Ectodermal cell (in vitro differentiated cells): ENCODE results near the gene ZNF507.

Experiments used
- H3K27ac ChIP-seq: 2 replicates; pipeline ENCODE4 v1.7.0; 2013; ENCODE audit warnings: mild to moderate bottlenecking, low read depth, low read length; ENCODE audit not compliant: insufficient read depth, poor library complexity, severe bottlenecking
- H3K27me3 ChIP-seq: 2 replicates; pipeline ENCODE4 v1.7.0; 2013; ENCODE audit warnings: mild to moderate bottlenecking, low read length; ENCODE audit not compliant: insufficient read depth, control insufficient read depth, poor library complexity, severe bottlenecking
- H3K36me3 ChIP-seq: one replicate; pipeline ENCODE4 v1.7.0; 2013; ENCODE audit warnings: low read length; ENCODE audit not compliant: control insufficient read depth, insufficient read depth
- H3K4me1 ChIP-seq: one replicate; pipeline ENCODE4 v1.7.0; 2013; ENCODE audit warnings: low read length; ENCODE audit not compliant: control insufficient read depth, insufficient read depth
- H3K4me3 ChIP-seq: 2 replicates; pipeline ENCODE4 v1.7.0; 2013; ENCODE audit warnings: low read depth, low read length, control low read depth; ENCODE audit not compliant: insufficient read depth
- H3K9me3 ChIP-seq: 2 replicates; pipeline ENCODE4 v1.7.0; 2013; ENCODE audit warnings: mild to moderate bottlenecking, low read length, moderate library complexity; ENCODE audit not compliant: control insufficient read depth
- WGBS, 2 experiments: methylation state at CpG; one replicate each; pipeline ENCODE4 v1.1.7; 2013; ENCODE audit warnings: missing lambda C conversion rate in 2 of 2; 5-methylcytosine and 5-hydroxymethylcytosine counted together

The ZNF507 gene

DNA sequence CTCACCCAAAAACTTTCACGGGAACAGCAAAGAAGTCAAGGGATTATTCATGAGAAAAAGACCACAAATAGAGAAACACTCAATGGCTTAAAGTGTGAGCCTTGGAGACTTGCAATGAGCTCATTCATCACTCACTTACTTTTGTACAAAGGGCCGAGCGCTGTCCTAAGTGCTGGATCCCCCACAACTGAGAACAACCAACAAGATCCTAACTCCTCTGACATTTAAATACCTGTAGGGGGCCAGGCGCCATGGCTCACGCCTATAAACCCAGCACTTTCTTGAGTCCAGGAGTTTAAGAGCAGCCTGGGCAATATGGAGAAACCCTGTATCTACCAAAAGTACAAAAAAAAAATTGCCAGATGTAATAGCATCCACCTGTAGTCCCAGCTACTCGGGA, 29.4 kb upstream of the ZNF507 start:
- Histone ChIP-seq H3K36me3 (no peaks in the 10 kb centered on the region), H3K27me3 (no peaks in the 10 kb centered on the region), H3K27ac (no peak overlapping the region), H3K4me1 (peaks cover 4% of the 10 kb centered on the region), H3K4me3 (no peak overlapping the region), H3K9me3 (no peaks in the 10 kb centered on the region)
- WGBS, 2 experiments, result 67 to 74% methylated on average over 6 of the region's 6 CpGs

DNA sequence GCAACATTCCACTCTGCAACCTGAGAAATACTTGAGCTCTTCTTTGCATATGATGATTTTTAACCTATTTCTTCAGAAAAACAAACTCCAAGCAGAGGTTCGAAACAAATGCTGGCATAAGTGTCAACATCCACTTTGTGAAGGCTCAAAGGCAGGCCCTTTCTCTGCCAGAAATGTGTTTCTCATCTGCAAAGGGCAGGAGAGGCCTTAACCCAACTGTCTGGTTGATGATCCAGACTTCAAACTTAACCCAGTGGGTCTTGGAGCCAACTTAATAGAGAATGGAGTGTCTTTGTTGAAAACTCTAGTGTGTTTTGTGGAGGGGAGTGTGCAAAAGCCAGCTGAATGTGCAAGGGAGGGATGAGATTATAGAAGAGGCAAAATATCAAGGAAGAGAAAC, 28.3 kb upstream of the ZNF507 start:
- 89% methylated on average over 1 of the region's 1 CpG for WGBS, 2 experiments
- Histone ChIP-seq H3K9me3 (no peaks in the 10 kb centered on the region), H3K4me3 (no peak overlapping the region), H3K27ac (no peak overlapping the region), H3K27me3 (no peaks in the 10 kb centered on the region), H3K36me3 (no peaks in the 10 kb centered on the region), H3K4me1 (peaks cover 4% of the 10 kb centered on the region)

- 31 to 34% methylated on average over 5 of the region's 5 CpGs for WGBS, 2 experiments
- no peaks in the 10 kb centered on the region for H3K9me3 ChIP-seq
- peak overlapping the region; percentile 84 for H3K27ac ChIP-seq
These were observed 26.4 kb upstream of the ZNF507 start for GRCh38 chr19:32318884-32319520.

DNA sequence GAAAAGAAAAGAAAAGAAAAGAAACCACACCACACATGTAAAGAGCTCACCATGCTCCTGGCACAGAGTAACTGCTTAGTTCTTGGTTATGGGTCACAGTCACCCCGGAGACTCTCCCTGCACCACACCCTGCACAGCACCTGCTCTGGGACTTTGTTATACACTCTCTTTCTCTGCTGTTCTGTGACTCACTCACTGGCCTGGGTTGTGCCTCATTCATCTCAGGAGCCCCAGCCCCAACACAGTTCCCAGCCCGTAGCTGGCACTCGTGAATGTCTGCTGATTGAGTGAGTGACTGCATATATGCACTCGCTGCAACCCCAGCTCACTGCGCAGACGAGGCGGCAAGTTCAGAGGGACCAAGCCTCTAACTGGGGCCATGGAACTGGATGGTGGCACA, 22.9 kb upstream of the ZNF507 start:
- no peaks in the 10 kb centered on the region for H3K9me3 ChIP-seq
- H3K4me3 ChIP-seq, result no peak overlapping the region
- H3K36me3 ChIP-seq, result no peaks in the 10 kb centered on the region
- H3K4me1 ChIP-seq, result no peaks in the 10 kb centered on the region
- H3K27me3 ChIP-seq, result no peaks in the 10 kb centered on the region
- 90 to 94% methylated on average over 7 of the region's 7 CpGs for WGBS, 2 experiments
- no peak overlapping the region for H3K27ac ChIP-seq

More at GRCh38 chr19:32318884-32319520, 26.4 kb upstream of the ZNF507 start:
- Histone ChIP-seq H3K4me1 (peaks cover 2% of the 10 kb centered on the region), H3K27me3 (no peaks in the 10 kb centered on the region), H3K36me3 (no peaks in the 10 kb centered on the region), H3K4me3 (no peak overlapping the region)

DNA sequence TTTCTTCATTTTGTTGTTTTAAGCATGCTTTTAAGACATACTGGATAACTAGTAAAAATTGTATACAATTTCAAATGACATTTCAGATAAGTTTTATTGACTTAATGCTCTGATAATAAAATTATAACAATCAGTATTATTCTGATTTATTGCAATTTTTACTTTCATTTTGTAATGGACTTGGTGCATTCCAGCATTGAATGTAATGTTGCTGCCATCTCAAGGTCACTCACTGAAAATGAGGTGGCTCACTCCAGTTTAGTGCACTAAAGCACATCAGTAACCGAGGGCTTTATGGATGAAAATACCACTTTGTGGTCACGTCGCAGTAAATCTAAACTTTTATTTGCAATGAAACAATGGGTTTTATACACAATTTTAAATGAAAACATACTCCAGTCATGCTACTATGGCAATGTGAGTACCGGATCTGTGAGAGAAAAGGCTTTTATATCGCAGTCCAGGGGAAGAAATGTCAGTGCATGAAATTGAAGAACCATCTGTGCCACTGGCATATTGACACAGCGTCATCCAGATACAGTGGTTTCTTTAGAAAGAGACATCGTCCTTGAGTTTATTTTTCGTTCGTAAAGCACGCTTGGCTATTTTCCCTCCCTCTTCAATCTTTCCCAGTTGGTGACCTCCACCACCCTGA, 20.7 kb upstream of the ZNF507 start:
- Histone ChIP-seq H3K27ac (no peak overlapping the region), H3K36me3 (no peaks in the 10 kb centered on the region), H3K4me3 (no peak overlapping the region), H3K4me1 (no peaks in the 10 kb centered on the region), H3K9me3 (no peaks in the 10 kb centered on the region), H3K27me3 (no peaks in the 10 kb centered on the region)
- 93 to 95% methylated on average over 10 of the region's 10 CpGs for WGBS, 2 experiments

DNA sequence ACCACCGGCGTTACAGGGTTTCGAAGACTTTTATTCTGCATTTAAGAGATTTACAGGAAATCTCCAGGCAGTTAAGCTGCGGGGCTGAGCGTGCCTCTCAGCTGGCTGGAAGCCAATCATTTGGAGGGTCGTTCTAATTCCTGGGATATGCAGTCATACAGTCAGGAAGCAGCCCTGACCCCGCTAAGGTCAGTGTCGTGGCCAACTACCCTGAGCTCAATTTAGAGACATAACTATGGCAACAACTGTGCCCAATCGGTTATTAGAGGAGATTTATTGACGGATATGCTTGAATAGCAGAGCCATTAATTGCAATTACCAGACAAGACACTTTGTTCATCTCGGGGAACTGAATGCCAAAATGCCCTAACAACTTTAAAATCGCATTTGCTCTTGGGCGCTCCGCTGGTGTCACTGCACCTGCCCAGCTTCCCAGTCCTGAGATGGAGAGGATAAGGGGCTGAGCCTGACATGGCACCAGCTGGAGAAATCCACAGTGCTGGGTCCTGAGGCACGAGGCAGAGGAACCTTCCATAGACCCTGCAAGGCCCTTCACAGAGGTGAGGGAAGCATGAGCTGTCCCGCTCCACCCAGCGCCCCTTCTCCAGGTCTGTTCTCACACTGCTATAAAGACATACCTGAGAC, 15.1 kb upstream of the ZNF507 start:
- WGBS, 2 experiments, result 90 to 92% methylated on average over 17 of the region's 17 CpGs
- H3K9me3 ChIP-seq, result no peaks in the 10 kb centered on the region
- no peaks in the 10 kb centered on the region for H3K36me3 ChIP-seq
- H3K27me3 ChIP-seq, result no peaks in the 10 kb centered on the region
- no peaks in the 10 kb centered on the region for H3K4me1 ChIP-seq
- H3K27ac ChIP-seq, result no peak overlapping the region
- no peak overlapping the region for H3K4me3 ChIP-seq

DNA sequence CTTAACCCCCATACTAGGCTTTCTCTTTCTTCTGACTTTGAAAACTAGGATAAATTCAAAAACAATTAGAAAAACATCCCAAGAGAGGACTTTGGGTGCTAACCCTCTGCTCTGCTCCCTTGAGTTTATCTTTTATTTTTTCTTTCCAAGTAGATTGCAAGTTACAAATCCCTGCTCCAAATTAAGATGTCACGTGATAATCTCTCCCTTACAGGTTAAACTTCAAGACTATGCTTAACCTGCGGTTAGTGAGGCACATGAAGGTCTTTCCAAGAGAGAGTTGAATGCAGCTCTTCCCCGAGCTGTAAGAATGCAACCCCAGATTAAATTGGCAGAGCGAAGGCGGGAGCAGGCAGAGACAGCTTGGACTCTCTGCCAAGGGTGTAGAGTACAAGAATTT, 12.2 kb upstream of the ZNF507 start:
- no peaks in the 10 kb centered on the region for H3K27me3 ChIP-seq
- H3K4me3 ChIP-seq, result no peak overlapping the region
- 89 to 90% methylated on average over 5 of the region's 5 CpGs for WGBS, 2 experiments
- no peaks in the 10 kb centered on the region for H3K9me3 ChIP-seq
- no peaks in the 10 kb centered on the region for H3K4me1 ChIP-seq
- no peak overlapping the region for H3K27ac ChIP-seq
- H3K36me3 ChIP-seq, result no peaks in the 10 kb centered on the region

DNA sequence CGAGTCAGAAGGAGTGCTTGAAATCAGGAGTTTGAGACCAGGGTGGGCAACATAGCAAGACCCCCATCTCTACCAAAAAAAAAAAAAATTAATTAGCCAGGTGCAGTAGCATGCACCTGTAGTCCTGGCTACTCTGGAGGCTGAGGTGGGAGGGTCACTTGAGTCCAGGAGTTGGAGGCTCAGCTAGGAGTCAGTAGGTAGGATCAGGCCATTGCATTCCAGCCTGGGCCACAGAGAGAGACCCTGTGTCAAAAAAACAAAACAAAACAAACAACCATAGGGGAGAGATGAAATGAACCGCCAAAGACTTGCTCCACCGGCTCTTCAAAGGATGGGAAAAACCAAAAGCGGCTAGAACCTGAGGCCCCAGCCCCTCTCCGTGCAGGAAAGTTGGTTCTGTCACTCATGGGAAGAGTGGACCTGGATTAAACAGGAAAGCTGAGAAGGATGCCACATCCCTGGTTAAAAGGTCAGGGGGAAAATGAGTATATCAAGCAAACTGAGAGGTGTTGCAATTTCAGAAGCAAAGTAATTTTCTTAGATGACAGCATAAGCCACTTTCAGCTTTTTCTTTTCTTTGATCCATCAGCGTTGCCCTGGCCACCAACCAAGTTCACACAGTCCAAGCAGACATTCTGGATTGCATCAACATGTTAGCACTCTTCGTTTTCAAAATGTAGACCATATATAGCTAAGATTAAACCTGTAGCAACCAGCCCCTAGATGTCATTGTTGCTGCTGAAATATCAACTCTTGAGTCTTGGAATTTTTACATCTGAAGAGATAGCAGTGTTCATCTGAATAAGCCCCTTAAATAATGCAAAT, 8.9 kb upstream of the ZNF507 start:
- Histone ChIP-seq H3K9me3 (no peaks in the 10 kb centered on the region), H3K27ac (no peak overlapping the region), H3K4me1 (no peaks in the 10 kb centered on the region), H3K36me3 (no peaks in the 10 kb centered on the region), H3K27me3 (no peaks in the 10 kb centered on the region), H3K4me3 (no peak overlapping the region)
- 88 to 91% methylated on average over 7 of the region's 7 CpGs for WGBS, 2 experiments

DNA sequence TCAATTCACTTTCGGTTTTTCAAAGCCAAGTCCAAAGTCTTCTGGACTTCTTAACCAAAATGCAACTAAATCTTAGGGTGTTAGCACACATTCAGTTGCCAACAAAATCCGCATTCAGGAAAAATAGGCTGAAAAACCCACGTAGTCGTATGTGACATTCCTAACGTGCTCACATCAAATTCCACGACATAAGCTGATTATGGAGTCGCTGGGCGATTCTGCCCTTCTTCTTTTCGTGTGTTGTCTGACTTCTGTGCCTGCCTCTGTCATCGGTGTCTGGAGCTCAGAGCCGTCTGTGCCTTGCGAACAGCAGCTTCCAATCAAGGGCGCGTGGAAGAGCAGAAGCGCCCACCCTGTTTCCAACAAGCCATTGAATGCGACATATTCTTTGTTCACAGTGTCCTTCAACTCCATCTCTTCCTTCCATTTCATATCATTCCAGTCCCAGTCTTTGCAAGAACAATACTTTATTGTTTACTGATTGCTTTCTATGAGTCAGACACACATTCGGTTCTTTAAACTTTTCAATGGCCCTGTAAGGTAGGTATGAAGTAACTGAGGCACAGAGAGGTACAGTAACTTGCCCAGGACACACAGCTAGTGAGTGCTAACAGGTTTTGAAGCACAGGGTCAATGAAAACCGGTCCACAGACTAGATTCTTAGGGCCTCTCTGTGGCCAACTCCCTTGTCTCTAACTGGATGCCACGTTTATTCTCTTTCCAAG, 8.2 kb upstream of the ZNF507 start:
- no peaks in the 10 kb centered on the region for H3K36me3 ChIP-seq
- 90% methylated on average over 19 of the region's 19 CpGs for WGBS, 2 experiments
- no peak overlapping the region for H3K4me3 ChIP-seq
- no peaks in the 10 kb centered on the region for H3K27me3 ChIP-seq
- H3K9me3 ChIP-seq, result no peaks in the 10 kb centered on the region
- H3K4me1 ChIP-seq, result no peaks in the 10 kb centered on the region
- H3K27ac ChIP-seq, result no peak overlapping the region
